Coronary artery (tissue), 2 donors: ENCODE measurements around the gene LRRC4C.

Experiments
- DNase-seq: peaks from one replicate; pipeline ENCODE4 v3.0.0-alpha.2; 2017; ENCODE audit warnings: low spot score
- H3K27ac ChIP-seq, 2 donors: fragments of 200-600 bp; sonication (generic); one replicate each; pipeline ENCODE4 v1.5.1; 2016 to 2019
- H3K4me3 ChIP-seq: fragments of 200-600 bp; sonication (generic); 2 replicates; pipeline ENCODE4 v1.5.1; 2016; ENCODE audit warnings: mild to moderate bottlenecking, moderate library complexity
- CTCF ChIP-seq: fragments of 200-600 bp; sonication (generic); IDR thresholded peaks from one replicate; pipeline ENCODE4 v1.5.1; 2019; ENCODE audit warnings: antibody characterized with exemption

Gene LRRC4C

GRCh38 chr11:41459465-41460401 lies at the start of gene LRRC4C:
Gene LRRC4C (minus strand): TSS chr11:41459652.
- Histone ChIP-seq H3K4me3 (no peak within 1 kb of the TSS), H3K27ac (no peak within 1 kb of the TSS)
- no peak for TF ChIP-seq CTCF
- DNase-seq, result no peak

GRCh38 chr11:41508121-41508520 lies 48.7 kb upstream of the LRRC4C start:
- DNase-seq, result no peak
- TF ChIP-seq CTCF, result no peak
- H3K27ac ChIP-seq, result no peak overlapping the region
- H3K4me3 ChIP-seq, result no peak overlapping the region

GRCh38 chr11:41499429-41499828 lies 40.0 kb upstream of the LRRC4C start:
- Histone ChIP-seq H3K4me3 (no peak overlapping the region), H3K27ac (no peak overlapping the region)
- DNase-seq, result no peak
- TF ChIP-seq CTCF, result no peak

GRCh38 chr11:41498726-41499125 lies 39.3 kb upstream of the LRRC4C start:
- TF ChIP-seq CTCF, result no peak
- no peak for DNase-seq
- Histone ChIP-seq H3K4me3 (no peak overlapping the region), H3K27ac (no peak overlapping the region)

- DNase-seq, result no peak
- Histone ChIP-seq H3K4me3 (no peak overlapping the region), H3K27ac (no peak overlapping the region)
- no peak for TF ChIP-seq CTCF
Observed at GRCh38 chr11:41497974-41498373, 38.5 kb upstream of the LRRC4C start.

- DNase-seq, result no peak
- H3K4me3 ChIP-seq, result no peak overlapping the region
- TF ChIP-seq CTCF, result no peak
- no peak overlapping the region for H3K27ac ChIP-seq
Observed at GRCh38 chr11:41494716-41495115, 35.3 kb upstream of the LRRC4C start.

GRCh38 chr11:41486424-41486823 lies 27.0 kb upstream of the LRRC4C start:
- no peak for TF ChIP-seq CTCF
- Histone ChIP-seq H3K27ac (no peak overlapping the region), H3K4me3 (no peak overlapping the region)
- DNase-seq, result no peak
